ENCODE results near the gene LRFN5.

LRFN5 gene

GRCh38 chr14:41865894-41866293 lies 259.2 kb downstream of the LRFN5 start:
- TF ChIP-seq CTCF (conservative IDR thresholded peaks at IDR 0.05; ENCODE audit: low read depth, low read length), result no peak
- H3K4me3 ChIP-seq (ENCODE audit: low read length), result no peak overlapping the region
- DNase-seq (ENCODE audit: low read depth), result no peak

GRCh38 chr14:41868396-41868795 lies 261.7 kb downstream of the LRFN5 start:
- TF ChIP-seq CTCF (conservative IDR thresholded peaks at IDR 0.05; ENCODE audit: low read depth, low read length), result no peak
- DNase-seq (ENCODE audit: low read depth), result no peak

GRCh38 chr14:41872931-41873685 lies 266.4 kb downstream of the LRFN5 start:
- no peak overlapping the region for H3K4me3 ChIP-seq (ENCODE audit: low read length)
- no peak for TF ChIP-seq CTCF (conservative IDR thresholded peaks at IDR 0.05; ENCODE audit: low read depth, low read length)

More at GRCh38 chr14:41868396-41868795, 261.7 kb downstream of the LRFN5 start:
- no peak overlapping the region for H3K4me3 ChIP-seq (ENCODE audit: low read length)

GRCh38 chr14:41873686-41874317 lies 267.1 kb downstream of the LRFN5 start:
- TF ChIP-seq CTCF (conservative IDR thresholded peaks at IDR 0.05; ENCODE audit: low read depth, low read length), result no peak
- peak; percentile 5 for DNase-seq (ENCODE audit: low read depth)
- no peak overlapping the region for H3K4me3 ChIP-seq (ENCODE audit: low read length)

More at GRCh38 chr14:41872931-41873685, 266.4 kb downstream of the LRFN5 start:
- DNase-seq (ENCODE audit: low read depth), result no peak

- H3K4me3 ChIP-seq (ENCODE audit: low read length), result no peak overlapping the region
- TF ChIP-seq CTCF (conservative IDR thresholded peaks at IDR 0.05; ENCODE audit: low read depth, low read length), result no peak
- DNase-seq (ENCODE audit: low read depth), result no peak
Measured at GRCh38 chr14:41875116-41875515, 268.4 kb downstream of the LRFN5 start.

- no peak for DNase-seq (ENCODE audit: low read depth)
- no peak overlapping the region for H3K4me3 ChIP-seq (ENCODE audit: low read length)
- no peak for TF ChIP-seq CTCF (conservative IDR thresholded peaks at IDR 0.05; ENCODE audit: low read depth, low read length)
Measured at GRCh38 chr14:41878321-41878720, 271.6 kb downstream of the LRFN5 start.

- no peak for TF ChIP-seq CTCF (conservative IDR thresholded peaks at IDR 0.05; ENCODE audit: low read depth, low read length)
- no peak overlapping the region for H3K4me3 ChIP-seq (ENCODE audit: low read length)
- no peak for DNase-seq (ENCODE audit: low read depth)
Measured at GRCh38 chr14:41891624-41892023, 284.9 kb downstream of the LRFN5 start.

All from retinal pigment epithelial cell (primary cell).